Measurements from ENCODE around the gene GABRB3. TPM values are rescaled to one million over a fixed set of nuclear protein-coding genes. Genes with fewer than 3 reads are reported as not detected.

The GABRB3 gene
- total and polyA plus RNA-seq, 4 donors = 0.81 to 5.5 (median 3.6) TPM

- peaks cover 0 to 4% (median 0%) of the 10 kb centered on the region in 3 donors for H3K27me3 ChIP-seq (ENCODE audit: control insufficient read depth in 3 of 3, insufficient read depth in 3 of 3, low read length in 2 of 3)
- H3K4me1 ChIP-seq (ENCODE audit: control insufficient read depth in 5 of 5, insufficient read depth in 5 of 5, low read length in 5 of 5) = no peaks in the 10 kb centered on the region
- no peak overlapping the region for H3K9ac ChIP-seq (ENCODE audit: insufficient read depth in 1 of 2, low read length in 2 of 2)
- no peaks in the 10 kb centered on the region for H3K36me3 ChIP-seq (ENCODE audit: control insufficient read depth in 4 of 4, insufficient read depth in 4 of 4, low read length in 4 of 4)
- H3K27ac ChIP-seq (ENCODE audit: low read depth in 1 of 2, low read length in 1 of 2) = no peak overlapping the region
- H3K4me3 ChIP-seq = no peak overlapping the region
- no peak for TF ChIP-seq CTCF (IDR thresholded peaks at IDR 0.05; ENCODE audit: control extremely low read depth, extremely low read depth)
- no peaks in the 10 kb centered on the region for H3K9me3 ChIP-seq (ENCODE audit: control insufficient read depth in 4 of 4, insufficient read depth in 3 of 4, low read length in 3 of 4)
- ATAC-seq (ENCODE audit: insufficient read depth, low FRiP score) = no peak
- WGBS, 2 donors = 64 to 67% methylated on average over 8 of the region's 8 CpGs
- DNase-seq = no peak
These were observed 15.7 kb downstream of the GABRB3 start for GRCh38 chr15:26757141-26757540.

GRCh38 chr15:26744894-26745293 is 28.0 kb downstream of the GABRB3 start:
- H3K36me3 ChIP-seq (ENCODE audit: control insufficient read depth in 4 of 4, insufficient read depth in 4 of 4, low read length in 4 of 4) = no peaks in the 10 kb centered on the region
- DNase-seq (no peak), ATAC-seq (ENCODE audit: insufficient read depth, low FRiP score) (no peak)
- H3K4me1 ChIP-seq (ENCODE audit: control insufficient read depth in 5 of 5, insufficient read depth in 5 of 5, low read length in 5 of 5) = no peaks in the 10 kb centered on the region
- 66 to 80% methylated on average over 7 of the region's 7 CpGs for WGBS, 2 donors
- H3K4me3 ChIP-seq = no peak overlapping the region
- H3K9ac ChIP-seq (ENCODE audit: insufficient read depth in 1 of 2, low read length in 2 of 2) = no peak overlapping the region
- H3K27ac ChIP-seq (ENCODE audit: low read depth in 1 of 2, low read length in 1 of 2) = no peak overlapping the region
- TF ChIP-seq CTCF (IDR thresholded peaks at IDR 0.05; ENCODE audit: control extremely low read depth, extremely low read depth) = no peak
- H3K9me3 ChIP-seq (ENCODE audit: control insufficient read depth in 4 of 4, insufficient read depth in 3 of 4, low read length in 3 of 4) = peaks cover 0 to 6% (median 1%) of the 10 kb centered on the region in 4 donors
- H3K27me3 ChIP-seq (ENCODE audit: control insufficient read depth in 3 of 3, insufficient read depth in 3 of 3, low read length in 2 of 3) = no peaks in the 10 kb centered on the region

- Histone ChIP-seq H3K9me3 (ENCODE audit: control insufficient read depth in 4 of 4, insufficient read depth in 3 of 4, low read length in 3 of 4) (peaks cover 0 to 6% (median 1%) of the 10 kb centered on the region in 4 donors), H3K27me3 (ENCODE audit: control insufficient read depth in 3 of 3, insufficient read depth in 3 of 3, low read length in 2 of 3) (no peaks in the 10 kb centered on the region), H3K9ac (ENCODE audit: insufficient read depth in 1 of 2, low read length in 2 of 2) (no peak overlapping the region), H3K4me1 (ENCODE audit: control insufficient read depth in 5 of 5, insufficient read depth in 5 of 5, low read length in 5 of 5) (no peaks in the 10 kb centered on the region), H3K4me3 (no peak overlapping the region), H3K36me3 (ENCODE audit: control insufficient read depth in 4 of 4, insufficient read depth in 4 of 4, low read length in 4 of 4) (no peaks in the 10 kb centered on the region), H3K27ac (ENCODE audit: low read depth in 1 of 2, low read length in 1 of 2) (no peak overlapping the region)
- no peak for ATAC-seq (ENCODE audit: insufficient read depth, low FRiP score)
- no peak for DNase-seq
- WGBS, 2 donors = 35 to 54% methylated on average over 7 of the region's 7 CpGs
- no peak for TF ChIP-seq CTCF (IDR thresholded peaks at IDR 0.05; ENCODE audit: control extremely low read depth, extremely low read depth)
These were observed 33.1 kb downstream of the GABRB3 start for GRCh38 chr15:26739791-26740190.

GRCh38 chr15:26738996-26739395 is 33.9 kb downstream of the GABRB3 start:
- 76 to 86% methylated on average over 9 of the region's 9 CpGs for WGBS, 2 donors
- no peak for TF ChIP-seq CTCF (IDR thresholded peaks at IDR 0.05; ENCODE audit: control extremely low read depth, extremely low read depth)

More at GRCh38 chr15:26738996-26739395, 33.9 kb downstream of the GABRB3 start:
- no peak overlapping the region for H3K4me3 ChIP-seq
- no peak overlapping the region for H3K27ac ChIP-seq (ENCODE audit: low read depth in 1 of 2, low read length in 1 of 2)
- no peaks in the 10 kb centered on the region for H3K27me3 ChIP-seq (ENCODE audit: control insufficient read depth in 3 of 3, insufficient read depth in 3 of 3, low read length in 2 of 3)
- H3K36me3 ChIP-seq (ENCODE audit: control insufficient read depth in 4 of 4, insufficient read depth in 4 of 4, low read length in 4 of 4) = no peaks in the 10 kb centered on the region
- no peak overlapping the region for H3K9ac ChIP-seq (ENCODE audit: insufficient read depth in 1 of 2, low read length in 2 of 2)
- DNase-seq (no peak), ATAC-seq (ENCODE audit: insufficient read depth, low FRiP score) (no peak)
- peaks cover 0 to 6% (median 1%) of the 10 kb centered on the region in 4 donors for H3K9me3 ChIP-seq (ENCODE audit: control insufficient read depth in 4 of 4, insufficient read depth in 3 of 4, low read length in 3 of 4)
- H3K4me1 ChIP-seq (ENCODE audit: control insufficient read depth in 5 of 5, insufficient read depth in 5 of 5, low read length in 5 of 5) = no peaks in the 10 kb centered on the region

Data from lung (tissue), 12 donors.